CD4-positive, alpha-beta T cell treated with Interleukin-15 for 1 hour (primary cell): ENCODE results near the gene BRICD5.

Experiments used
- DNase-seq: peaks from one replicate; pipeline ENCODE4 v3.0.0-alpha.2; 2020

Gene BRICD5

DNA sequence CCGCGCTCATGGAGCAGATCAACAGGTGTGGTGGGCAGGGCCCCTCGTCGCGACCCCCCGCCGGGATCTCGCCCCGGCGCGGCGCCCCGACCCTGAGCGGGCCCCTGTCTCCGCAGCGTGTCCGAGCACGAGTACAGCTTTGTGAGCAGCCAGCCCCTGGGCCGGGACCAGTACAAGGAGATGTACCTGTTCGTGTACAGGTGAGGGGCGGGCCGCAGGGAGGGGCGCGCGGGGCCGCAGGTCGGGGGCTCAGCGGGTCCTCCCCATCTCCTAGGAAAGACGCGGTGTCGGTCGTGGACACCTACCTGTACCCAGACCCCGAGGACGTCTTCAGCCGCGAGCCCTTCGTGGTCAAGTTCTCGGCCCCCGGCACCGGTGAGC is 26.4 kb upstream of the BRICD5 start:
- no peak for DNase-seq

DNA sequence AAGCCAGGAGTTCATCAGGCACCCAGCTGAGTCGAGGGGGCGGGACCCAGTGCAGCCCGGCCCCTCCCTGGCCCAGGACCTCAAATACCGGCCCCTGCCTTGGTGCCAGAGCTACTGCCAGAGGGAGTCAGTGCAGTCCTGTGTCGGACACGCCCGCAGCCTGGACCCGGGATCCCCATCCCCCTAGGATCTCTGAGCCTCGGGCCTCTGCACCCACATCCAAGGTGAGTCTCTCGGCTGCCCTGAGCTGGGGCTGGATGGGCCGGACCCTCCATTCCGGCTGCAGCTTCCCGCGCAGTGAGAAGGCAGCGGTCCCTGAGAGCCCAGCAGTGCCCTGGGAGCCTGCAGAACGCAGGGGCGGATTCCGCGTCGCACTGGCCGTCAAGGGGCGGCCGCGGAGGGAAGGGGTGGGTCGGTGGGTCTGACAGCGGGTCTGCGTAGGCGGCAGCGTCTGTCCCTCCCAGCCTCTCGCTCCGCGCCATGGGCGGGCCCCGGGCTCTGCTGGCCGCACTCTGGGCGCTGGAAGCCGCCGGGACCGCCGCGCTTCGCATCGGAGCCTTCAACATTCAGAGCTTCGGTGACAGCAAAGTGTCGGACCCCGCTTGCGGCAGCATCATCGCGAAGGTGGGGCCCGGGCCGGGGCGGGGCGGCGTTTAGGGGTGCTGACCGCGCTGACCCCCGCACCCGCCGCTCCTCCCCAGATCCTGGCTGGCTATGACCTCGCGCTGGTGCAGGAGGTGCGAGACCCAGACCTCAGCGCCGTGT is 25.9 kb upstream of the BRICD5 start, which contains the start of gene DNASE1L2:
Gene DNASE1L2, plus strand, starts transcription at position 108 of the 765 bp plus-strand sequence. Its CDS starts 373 bp downstream, at position 481.
- DNase-seq: no peak

DNA sequence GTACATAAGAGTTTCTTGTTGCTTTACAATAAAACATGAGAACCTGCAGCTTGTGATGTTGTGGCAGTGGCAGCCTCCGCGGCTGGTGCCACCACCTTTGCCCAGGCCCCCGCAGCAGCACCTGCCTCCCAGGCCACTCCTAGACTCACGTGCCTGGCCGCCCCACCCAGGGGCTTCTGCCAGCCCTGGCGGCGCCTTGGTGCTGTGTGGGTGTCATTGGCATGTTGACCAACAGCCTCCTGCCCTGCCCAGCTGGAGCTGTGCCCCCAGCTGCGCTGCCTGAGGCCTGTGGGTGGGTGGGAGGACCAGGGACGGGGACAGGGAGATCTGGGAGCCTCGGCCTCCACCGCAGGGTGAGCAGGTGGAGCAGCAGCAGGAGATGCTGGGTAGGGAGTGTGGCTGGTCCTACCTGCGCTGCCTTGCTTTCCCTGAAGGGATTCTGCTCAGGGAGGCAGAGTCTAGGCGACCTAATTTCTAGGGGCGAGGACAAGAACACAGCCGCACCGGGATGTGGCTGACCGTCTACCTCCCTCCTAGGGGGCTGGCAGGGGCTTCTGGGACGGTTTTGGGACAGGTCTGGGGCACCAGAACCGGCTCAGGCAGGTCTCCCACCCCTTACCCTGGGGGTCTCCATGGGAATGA is 25.2 kb upstream of the BRICD5 start:
- DNase-seq: no peak

GRCh38 chr16:2235234-2235651 is 24.6 kb upstream of the BRICD5 start:
- no peak for DNase-seq

DNA sequence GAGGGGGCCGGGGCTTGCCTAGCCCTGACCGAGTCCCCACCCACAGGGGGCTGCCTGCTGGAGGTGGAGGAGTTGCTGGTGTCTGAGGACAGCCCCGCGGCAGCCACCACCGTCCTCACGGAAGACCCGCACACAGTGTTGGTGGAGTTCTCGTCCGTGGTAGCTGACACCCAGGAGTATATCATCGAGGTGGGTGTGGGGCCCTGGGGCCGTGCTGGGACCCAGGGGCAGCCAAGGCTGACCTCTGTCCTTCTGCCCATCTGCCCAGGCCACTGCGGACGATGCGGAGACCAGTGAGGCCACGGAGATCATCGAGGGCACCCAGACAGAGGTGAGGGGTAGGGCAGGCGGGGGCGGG is 24.1 kb upstream of the BRICD5 start:
- DNase-seq: no peak

DNA sequence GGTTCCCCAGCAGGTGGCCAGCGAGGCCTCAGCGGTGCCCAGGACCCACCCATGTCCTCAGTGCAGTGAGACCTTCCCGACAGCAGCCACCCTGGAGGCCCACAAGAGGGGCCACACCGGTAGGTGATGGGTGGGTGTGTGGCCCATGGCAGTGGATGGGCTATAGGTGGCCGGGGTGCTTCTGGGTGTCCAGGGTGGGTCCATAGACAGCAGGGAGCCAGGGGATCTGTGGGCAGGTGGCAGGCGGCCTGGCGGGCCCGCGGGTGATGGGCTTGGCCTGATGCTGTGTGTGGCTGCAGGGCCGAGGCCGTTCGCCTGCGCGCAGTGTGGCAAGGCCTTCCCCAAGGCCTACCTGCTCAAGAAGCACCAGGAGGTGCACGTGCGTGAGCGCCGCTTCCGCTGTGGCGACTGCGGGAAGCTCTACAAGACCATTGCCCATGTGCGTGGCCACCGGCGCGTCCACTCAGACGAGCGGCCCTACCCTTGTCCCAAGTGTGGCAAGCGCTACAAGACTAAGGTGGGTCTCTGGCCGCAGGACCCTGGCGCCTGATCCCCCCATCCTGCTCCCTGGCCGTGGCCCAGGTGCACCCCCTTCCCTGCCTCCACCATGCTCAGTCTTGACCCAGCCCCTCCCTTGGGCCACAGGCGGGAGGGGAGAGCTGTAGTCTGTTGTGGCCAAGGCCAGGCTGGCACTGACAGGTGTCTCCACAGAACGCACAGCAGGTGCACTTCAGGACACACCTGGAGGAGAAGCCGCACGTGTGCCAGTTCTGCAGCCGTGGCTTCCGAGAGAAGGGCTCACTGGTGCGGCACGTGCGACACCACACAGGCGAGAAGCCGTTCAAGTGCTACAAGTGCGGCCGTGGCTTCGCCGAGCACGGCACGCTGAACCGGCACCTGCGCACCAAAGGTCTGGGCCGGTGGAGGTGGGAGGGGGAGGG is 23.5 kb upstream of the BRICD5 start:
- DNase-seq: no peak

DNA sequence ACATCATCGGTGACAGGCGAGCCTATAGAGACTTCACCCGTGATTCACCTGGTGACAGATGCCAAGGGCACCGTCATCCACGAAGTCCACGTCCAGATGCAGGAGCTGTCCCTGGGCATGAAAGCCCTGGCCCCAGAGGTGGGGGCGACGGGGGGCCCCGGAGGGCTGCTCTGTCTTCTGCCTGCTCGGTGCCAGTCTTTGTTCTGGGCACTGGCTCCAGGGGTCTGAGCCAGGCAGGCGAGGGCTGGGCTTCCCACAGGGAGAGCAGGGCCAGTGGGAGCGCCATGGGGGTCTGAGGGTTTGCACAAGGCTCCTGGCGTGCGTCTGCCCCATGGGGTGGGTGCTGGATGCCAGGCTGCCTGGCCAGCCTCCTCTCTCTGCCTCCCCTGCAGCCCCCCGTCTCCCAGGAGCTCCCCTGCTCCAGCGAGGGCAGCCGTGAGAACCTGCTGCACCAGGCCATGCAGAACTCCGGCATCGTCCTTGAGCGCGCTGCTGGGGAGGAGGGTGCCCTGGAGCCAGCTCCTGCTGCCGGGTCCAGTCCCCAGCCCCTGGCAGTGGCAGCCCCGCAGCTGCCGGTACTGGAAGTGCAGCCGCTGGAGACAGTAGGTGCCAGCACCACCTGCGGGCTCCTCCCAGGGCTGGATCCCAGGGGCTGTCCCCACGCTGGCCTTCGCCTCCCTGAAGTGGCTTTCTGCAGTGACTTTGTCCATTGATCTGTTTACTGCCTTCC is 22.5 kb upstream of the BRICD5 start:
- no peak for DNase-seq

DNA sequence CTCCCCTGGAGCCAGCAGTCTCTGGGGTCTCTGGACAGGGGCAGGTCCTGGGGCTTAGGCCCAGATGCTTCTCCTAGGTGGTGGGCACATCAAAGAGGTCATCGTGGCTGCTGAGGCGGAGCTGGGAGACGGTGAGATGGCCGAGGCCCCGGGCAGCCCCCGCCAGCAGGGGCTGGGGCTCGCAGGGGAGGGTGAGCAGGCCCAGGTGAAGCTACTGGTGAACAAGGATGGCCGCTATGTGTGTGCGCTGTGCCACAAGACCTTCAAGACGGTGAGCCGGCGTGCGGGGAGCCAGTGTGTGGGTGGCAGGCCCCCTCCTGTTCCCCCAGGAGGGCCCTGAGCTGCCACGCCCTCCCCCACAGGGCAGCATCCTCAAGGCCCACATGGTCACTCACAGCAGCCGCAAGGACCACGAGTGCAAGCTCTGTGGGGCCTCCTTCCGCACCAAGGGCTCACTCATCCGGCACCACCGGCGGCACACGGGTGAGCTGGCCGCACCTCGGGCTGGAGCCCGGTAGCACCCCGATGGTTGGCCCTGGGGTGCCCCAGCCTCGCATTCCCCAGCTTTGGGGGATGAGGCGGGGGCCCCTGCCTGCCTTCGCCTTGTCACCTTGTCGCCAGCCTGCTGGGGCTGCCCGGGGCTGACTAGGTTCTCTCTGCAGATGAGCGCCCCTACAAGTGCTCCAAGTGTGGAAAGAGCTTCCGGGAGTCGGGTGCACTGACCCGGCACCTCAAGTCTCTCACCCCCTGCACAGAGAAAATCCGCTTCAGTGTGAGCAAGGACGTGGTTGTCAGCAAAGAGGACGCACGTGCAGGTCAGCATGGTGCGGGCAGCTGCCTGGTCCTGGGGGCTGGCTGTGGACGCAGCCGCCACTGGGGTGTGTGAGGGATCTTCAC is 21.7 kb upstream of the BRICD5 start:
- no peak for DNase-seq

- DNase-seq: no peak
Measured at GRCh38 chr16:2231016-2231931, 20.6 kb upstream of the BRICD5 start.

DNA sequence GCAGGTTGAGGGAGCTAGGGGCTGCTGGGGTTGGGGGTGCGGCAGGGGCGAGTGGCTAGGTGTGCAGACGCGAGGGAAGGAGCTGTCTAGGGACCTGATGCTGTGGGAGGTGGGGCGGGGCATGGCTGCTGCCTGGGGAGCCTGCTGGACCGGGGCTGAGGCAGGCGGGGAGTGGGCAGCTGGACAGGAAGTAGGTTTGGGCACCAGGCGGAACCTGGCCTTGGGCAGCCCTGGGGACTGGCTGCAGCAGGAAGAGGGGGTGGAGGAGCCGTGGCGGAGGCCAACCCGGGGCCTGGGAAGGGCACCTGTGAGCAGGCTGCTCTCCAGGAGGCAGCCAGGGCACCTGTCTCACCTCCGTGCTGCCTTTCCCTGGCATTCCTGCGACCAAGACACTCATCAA is 19.7 kb upstream of the BRICD5 start:
- no peak for DNase-seq

DNA sequence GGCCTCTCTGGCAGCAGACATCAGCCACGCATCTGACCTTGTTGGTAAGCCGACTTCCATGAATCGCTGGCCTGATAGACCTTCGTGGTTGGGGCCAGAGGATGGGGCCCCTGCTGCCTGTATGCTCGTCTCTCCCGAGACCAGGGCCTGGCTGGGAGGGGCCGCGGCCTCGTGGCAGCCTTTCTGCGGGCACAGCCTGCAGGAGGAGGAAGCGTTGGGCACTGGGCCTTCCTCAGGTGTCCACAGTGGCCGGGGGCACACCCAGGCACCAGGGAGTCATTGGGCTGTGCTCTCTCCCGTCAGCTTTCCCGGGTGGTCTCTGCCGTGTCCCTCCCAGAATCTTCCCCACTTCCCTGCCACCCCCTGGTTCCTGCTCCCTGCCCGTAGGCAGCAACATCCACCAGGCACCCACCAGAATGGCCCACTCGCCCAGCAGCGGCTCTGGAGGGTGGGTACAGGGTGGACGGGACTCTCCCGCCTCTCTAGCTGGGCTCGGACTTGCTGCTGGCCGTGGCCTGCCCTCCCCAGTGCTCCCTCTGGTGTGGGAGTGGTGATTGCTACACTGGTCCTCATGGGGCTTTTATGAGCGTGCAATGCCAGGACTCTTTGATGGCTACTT is 19.1 kb upstream of the BRICD5 start:
- no peak for DNase-seq

GRCh38 chr16:2229091-2229490 is 18.4 kb upstream of the BRICD5 start:
- DNase-seq: no peak

- DNase-seq: no peak
Measured at GRCh38 chr16:2228161-2228824, 17.6 kb upstream of the BRICD5 start.

DNA sequence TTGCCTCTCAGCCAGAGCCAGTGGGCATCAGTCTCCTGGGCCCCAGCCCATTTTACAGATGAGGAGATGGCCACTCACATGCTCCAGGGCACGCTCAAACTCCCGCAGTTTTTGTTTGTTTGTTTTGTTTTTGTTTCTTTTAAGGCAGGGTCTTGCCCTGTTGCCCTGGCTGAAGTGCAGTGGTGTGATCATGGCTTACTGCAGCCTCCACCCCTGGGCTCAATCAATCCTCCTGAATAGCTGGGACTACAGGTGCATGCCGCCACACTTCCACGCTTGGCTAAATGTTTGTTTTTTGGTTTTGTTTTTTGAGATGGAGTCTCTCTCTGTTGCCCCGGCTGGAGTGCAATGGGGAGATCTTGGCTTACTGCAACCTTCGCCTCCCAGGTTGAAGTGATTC is 16.3 kb upstream of the BRICD5 start:
- DNase-seq: no peak

GRCh38 chr16:2226245-2226793 is 15.7 kb upstream of the BRICD5 start:
- no peak for DNase-seq

DNA sequence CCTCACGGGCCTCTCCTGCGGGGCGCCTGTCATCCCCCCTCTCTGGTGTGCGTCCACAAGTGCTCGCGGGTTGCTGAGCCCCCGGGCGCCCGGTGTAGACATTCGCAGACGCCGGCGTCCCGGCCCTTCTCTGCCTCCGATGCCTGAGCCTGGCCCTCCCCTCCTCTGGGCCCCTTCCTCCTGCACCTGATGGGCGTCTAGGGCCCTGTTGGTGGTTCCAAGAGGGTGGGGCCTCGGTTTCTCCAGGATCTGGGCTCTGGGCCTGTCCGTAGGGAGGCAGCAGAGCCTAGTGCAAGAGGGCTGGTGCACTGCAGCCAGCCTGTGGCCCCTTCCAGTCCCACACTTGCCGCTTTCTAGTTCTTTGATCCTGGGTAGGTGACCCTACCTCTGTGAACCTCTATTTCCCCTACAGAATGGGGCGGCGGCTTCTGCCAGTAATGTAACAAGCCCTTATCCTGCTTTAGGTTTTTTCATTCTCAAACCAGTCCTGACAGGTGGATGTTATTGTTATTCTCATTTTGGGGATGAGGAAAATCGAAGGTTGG is 13.4 kb upstream of the BRICD5 start:
- DNase-seq: peak; percentile 33

DNA sequence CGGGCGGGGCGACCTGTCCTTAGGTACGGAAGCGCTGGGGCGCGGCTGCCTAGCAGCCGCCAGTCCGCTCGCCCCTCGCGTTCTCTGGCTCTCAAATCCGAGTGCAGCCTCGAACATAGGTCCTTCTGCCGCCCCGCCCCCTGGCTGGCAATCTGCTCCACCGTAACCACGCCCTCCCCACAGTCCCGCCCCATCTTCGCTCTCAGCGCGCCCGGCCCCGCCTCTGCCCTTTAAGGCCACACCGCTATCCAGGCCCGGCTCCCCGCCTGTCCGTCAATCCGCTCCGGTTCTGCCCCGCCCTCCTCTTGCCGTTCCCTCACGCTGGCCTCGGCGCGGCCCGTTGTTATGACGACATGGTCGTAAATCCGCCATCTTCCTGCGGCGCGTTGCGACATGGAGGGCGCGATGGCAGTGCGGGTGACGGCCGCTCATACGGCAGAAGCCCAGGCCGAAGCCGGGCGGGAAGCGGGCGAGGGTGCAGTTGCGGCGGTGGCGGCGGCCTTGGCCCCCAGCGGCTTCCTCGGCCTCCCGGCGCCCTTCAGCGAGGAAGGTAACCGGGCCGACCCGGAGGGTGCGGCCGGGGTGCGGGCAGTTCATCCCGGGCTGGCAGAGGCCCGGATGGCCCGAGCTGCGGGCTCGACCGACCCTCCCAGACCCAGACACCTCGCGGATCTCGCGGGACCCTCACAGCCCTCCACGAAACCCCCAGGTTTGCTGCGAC is 12.7 kb upstream of the BRICD5 start, which contains the start of gene E4F1:
Gene E4F1, plus strand, starts transcription at position 371 of the 721 bp plus-strand sequence. Its CDS starts 23 bp downstream, at position 394.
- peak; percentile 100 for DNase-seq

GRCh38 chr16:2216330-2216729 is 5.7 kb upstream of the BRICD5 start:
- no peak for DNase-seq
